WTC11 (cell line): Measurements from ENCODE around the gene GCNT4. TPM values are rescaled to one million over a fixed set of nuclear protein-coding genes. Genes with fewer than 3 reads are reported as not detected.

Experiments used
- ATAC-seq: fragments of 200-7000 bp; cut with Tn5 transposase; 2 replicates; pipeline ENCODE4 v1.10.0; 2021; ENCODE audit warnings: mild to moderate bottlenecking, moderate library complexity
- CTCF ChIA-PET: fragments of 300-600 bp; sonication (Branson Sonifier 250); formaldehyde crosslinking; loops from one replicate; lab custom pipeline; 2021; ENCODE audit warnings: antibody characterized with exemption; lab: Charles Lee
- POLR2A ChIA-PET: fragments of 350-600 bp; sonication (Branson Sonifier 250); formaldehyde crosslinking; loops from one replicate; lab custom pipeline; 2021; ENCODE audit warnings: antibody characterized with exemption; lab: Charles Lee
- DNase-seq: peaks from one replicate; pipeline ENCODE4 v3.0.0; 2021; ENCODE audit warnings: low spot score
- H3K27ac Mint-ChIP-seq: 2 replicates; pipeline ENCODE4 v1.8.0; 2021; ENCODE audit warnings: mixed read lengths
- H3K27me3 Mint-ChIP-seq: 2 replicates; pipeline ENCODE4 v1.8.0; 2021; ENCODE audit warnings: low read depth, mild to moderate bottlenecking, moderate library complexity, mixed read lengths
- H3K36me3 Mint-ChIP-seq: 2 replicates; pipeline ENCODE4 v1.8.0; 2021; ENCODE audit warnings: mixed read lengths
- H3K4me1 Mint-ChIP-seq: 2 replicates; pipeline ENCODE4 v1.8.0; 2022; ENCODE audit warnings: mixed read lengths
- H3K4me3 Mint-ChIP-seq: 2 replicates; pipeline ENCODE4 v1.8.0; 2021; ENCODE audit warnings: mild to moderate bottlenecking, moderate library complexity, mixed read lengths
- H3K9me3 Mint-ChIP-seq: 2 replicates; pipeline ENCODE4 v1.8.0; 2021; ENCODE audit warnings: mixed read lengths
- FOXP4 ChIP-seq: sonication (generic); formaldehyde crosslinking; IDR thresholded peaks from 2 replicates; pipeline ENCODE4 v1.8.0; 2022; ENCODE audit warnings: mild to moderate bottlenecking, missing genetic modification reagents
- GABPB1 ChIP-seq: sonication (generic); formaldehyde crosslinking; IDR thresholded peaks from 2 replicates; pipeline ENCODE4 v1.8.1; 2023; ENCODE audit warnings: mild to moderate bottlenecking, missing genetic modification reagents
- MAX ChIP-seq: sonication (generic); formaldehyde crosslinking; IDR thresholded peaks from 2 replicates; pipeline ENCODE4 v1.8.0; 2022; ENCODE audit warnings: mild to moderate bottlenecking, missing genetic modification reagents
- NFATC4 ChIP-seq: fragments of 250-450 bp; sonication (Bioruptor Pico); IDR thresholded peaks from 2 replicates; pipeline ENCODE4 v1.9.0; 2021; ENCODE audit warnings: mild to moderate bottlenecking
- OVOL2 ChIP-seq: fragments of 250-450 bp; sonication (Bioruptor Pico); IDR thresholded peaks from 2 replicates; pipeline ENCODE4 v1.9.0; 2021; ENCODE audit warnings: mild to moderate bottlenecking, borderline replicate concordance
- PRRX2 ChIP-seq: fragments of 250-450 bp; sonication (Bioruptor Pico); IDR thresholded peaks from 2 replicates; pipeline ENCODE4 v1.8.0; 2021; ENCODE audit warnings: mild to moderate bottlenecking
- TCF7 ChIP-seq: sonication (generic); formaldehyde crosslinking; IDR thresholded peaks from 2 replicates; pipeline ENCODE4 v1.8.0; 2022; ENCODE audit warnings: mild to moderate bottlenecking, low read depth, missing genetic modification reagents, moderate library complexity
- ZBTB21 ChIP-seq: sonication (generic); formaldehyde crosslinking; IDR thresholded peaks from 2 replicates; pipeline ENCODE4 v1.8.1; 2023; ENCODE audit warnings: mild to moderate bottlenecking, missing genetic modification reagents, borderline replicate concordance
- ZNF263 ChIP-seq: sonication (generic); formaldehyde crosslinking; IDR thresholded peaks from 2 replicates; pipeline ENCODE4 v1.8.1; 2022; ENCODE audit warnings: low read depth, mild to moderate bottlenecking, moderate library complexity, missing genetic modification reagents
- ZNF671 ChIP-seq: fragments of 250-450 bp; sonication (Bioruptor Pico); IDR thresholded peaks from 2 replicates; pipeline ENCODE4 v1.8.0; 2021; ENCODE audit warnings: mild to moderate bottlenecking
- ZSCAN18 ChIP-seq: fragments of 250-450 bp; sonication (Bioruptor Pico); IDR thresholded peaks from 2 replicates; pipeline ENCODE4 v2.1.2; 2022; ENCODE audit warnings: mild to moderate bottlenecking, moderate library complexity
- total RNA-seq: library from RNA; stranded (reverse); gene quantifications from 3 replicates; pipeline ENCODE4 v1.2.3, GENCODE V29; 2021
- TF ChIP-seq, protein P1 (sequence below): sonication (generic); formaldehyde crosslinking; IDR thresholded peaks from 2 replicates; pipeline ENCODE4 v1.8.1; 2023; ENCODE audit warnings: mild to moderate bottlenecking, missing genetic modification reagents
- TF ChIP-seq, protein P2 (sequence below): fragments of 250-450 bp; sonication (Bioruptor Pico); conservative IDR thresholded peaks from 2 replicates; pipeline ENCODE4 v1.9.0; 2021; ENCODE audit warnings: mild to moderate bottlenecking
- TF ChIP-seq, protein P3 (sequence below): sonication (generic); formaldehyde crosslinking; IDR thresholded peaks from 2 replicates; pipeline ENCODE4 v1.8.1; 2022; ENCODE audit warnings: mild to moderate bottlenecking, moderate library complexity, missing genetic modification reagents
- TF ChIP-seq, protein P4 (sequence below): sonication (generic); formaldehyde crosslinking; IDR thresholded peaks from 2 replicates; pipeline ENCODE4 v1.8.1; 2022; ENCODE audit warnings: low read depth, mild to moderate bottlenecking, moderate library complexity, missing genetic modification reagents, borderline replicate concordance
- TF ChIP-seq, protein P5 (sequence below): sonication (generic); formaldehyde crosslinking; conservative IDR thresholded peaks from 2 replicates; pipeline ENCODE4 v1.8.1; 2023; ENCODE audit warnings: mild to moderate bottlenecking, low read depth, missing genetic modification reagents, moderate library complexity
- TF ChIP-seq, protein P6 (sequence below): sonication (generic); formaldehyde crosslinking; IDR thresholded peaks from 2 replicates; pipeline ENCODE4 v1.8.1; 2022; ENCODE audit warnings: low read depth, missing genetic modification reagents, borderline replicate concordance

Gene GCNT4
- total RNA-seq, 1 experiment from 2014 or later, result 1.8 TPM

GRCh38 chr5:75028090-75028489 is 24.3 kb downstream of the GCNT4 start (continued):
- TF ChIP-seq, protein P1, sequence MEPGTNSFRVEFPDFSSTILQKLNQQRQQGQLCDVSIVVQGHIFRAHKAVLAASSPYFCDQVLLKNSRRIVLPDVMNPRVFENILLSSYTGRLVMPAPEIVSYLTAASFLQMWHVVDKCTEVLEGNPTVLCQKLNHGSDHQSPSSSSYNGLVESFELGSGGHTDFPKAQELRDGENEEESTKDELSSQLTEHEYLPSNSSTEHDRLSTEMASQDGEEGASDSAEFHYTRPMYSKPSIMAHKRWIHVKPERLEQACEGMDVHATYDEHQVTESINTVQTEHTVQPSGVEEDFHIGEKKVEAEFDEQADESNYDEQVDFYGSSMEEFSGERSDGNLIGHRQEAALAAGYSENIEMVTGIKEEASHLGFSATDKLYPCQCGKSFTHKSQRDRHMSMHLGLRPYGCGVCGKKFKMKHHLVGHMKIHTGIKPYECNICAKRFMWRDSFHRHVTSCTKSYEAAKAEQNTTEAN (CRISPR knock-in tag), result no peak
- no peak for TF ChIP-seq PRRX2 (CRISPR knock-in tag)
- no peak for TF ChIP-seq ZBTB21

- TF ChIP-seq, protein P2, sequence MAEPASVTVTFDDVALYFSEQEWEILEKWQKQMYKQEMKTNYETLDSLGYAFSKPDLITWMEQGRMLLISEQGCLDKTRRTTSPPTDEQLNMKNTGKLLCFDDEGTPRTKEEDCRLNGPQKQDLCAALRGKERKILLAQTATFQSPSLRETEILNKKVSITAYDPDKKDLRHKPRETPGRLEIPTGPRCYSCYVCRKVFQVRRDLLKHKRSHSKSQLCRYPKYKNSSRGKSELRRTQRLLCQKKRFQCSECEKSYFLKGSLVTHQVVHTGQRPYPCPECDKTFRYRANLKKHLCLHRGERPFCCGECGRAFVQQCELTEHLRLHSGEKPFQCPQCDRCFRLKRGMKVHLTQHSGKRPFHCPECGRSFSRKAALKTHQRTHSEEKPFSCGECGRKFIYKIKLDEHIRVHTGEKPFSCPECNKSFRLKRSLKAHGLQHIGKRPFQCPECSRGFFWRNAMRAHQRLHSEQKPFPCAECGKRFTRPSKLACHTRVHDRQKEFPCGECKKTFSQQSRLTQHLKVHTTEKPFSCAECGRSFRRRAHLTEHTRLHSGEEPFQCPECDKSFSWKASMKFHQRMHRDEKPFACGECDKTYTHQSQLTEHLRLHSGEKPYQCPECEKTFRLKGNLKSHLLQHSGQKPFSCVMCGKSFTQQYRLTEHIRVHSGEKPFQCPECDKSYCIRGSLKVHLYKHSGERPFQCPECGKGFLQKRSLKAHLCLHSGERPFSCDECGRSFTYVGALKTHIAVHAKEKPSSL (CRISPR knock-in tag), result no peak
- no peak for TF ChIP-seq MAX (CRISPR knock-in tag)
- TF ChIP-seq ZSCAN18, result no peak
- TF ChIP-seq ZNF671, result no peak
- TF ChIP-seq, protein P3, sequence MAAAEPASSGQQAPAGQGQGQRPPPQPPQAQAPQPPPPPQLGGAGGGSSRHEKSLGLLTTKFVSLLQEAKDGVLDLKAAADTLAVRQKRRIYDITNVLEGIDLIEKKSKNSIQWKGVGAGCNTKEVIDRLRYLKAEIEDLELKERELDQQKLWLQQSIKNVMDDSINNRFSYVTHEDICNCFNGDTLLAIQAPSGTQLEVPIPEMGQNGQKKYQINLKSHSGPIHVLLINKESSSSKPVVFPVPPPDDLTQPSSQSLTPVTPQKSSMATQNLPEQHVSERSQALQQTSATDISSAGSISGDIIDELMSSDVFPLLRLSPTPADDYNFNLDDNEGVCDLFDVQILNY (CRISPR knock-in tag), result no peak
- TF ChIP-seq, protein P4, sequence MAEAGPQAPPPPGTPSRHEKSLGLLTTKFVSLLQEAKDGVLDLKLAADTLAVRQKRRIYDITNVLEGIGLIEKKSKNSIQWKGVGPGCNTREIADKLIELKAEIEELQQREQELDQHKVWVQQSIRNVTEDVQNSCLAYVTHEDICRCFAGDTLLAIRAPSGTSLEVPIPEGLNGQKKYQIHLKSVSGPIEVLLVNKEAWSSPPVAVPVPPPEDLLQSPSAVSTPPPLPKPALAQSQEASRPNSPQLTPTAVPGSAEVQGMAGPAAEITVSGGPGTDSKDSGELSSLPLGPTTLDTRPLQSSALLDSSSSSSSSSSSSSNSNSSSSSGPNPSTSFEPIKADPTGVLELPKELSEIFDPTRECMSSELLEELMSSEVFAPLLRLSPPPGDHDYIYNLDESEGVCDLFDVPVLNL (CRISPR knock-in tag), result no peak
- TF ChIP-seq FOXP4 (CRISPR knock-in tag), result no peak
- no peak for TF ChIP-seq TCF7 (CRISPR knock-in tag)
- no peak for TF ChIP-seq GABPB1 (CRISPR knock-in tag)
- no peak for TF ChIP-seq ZNF263
- TF ChIP-seq, protein P5, sequence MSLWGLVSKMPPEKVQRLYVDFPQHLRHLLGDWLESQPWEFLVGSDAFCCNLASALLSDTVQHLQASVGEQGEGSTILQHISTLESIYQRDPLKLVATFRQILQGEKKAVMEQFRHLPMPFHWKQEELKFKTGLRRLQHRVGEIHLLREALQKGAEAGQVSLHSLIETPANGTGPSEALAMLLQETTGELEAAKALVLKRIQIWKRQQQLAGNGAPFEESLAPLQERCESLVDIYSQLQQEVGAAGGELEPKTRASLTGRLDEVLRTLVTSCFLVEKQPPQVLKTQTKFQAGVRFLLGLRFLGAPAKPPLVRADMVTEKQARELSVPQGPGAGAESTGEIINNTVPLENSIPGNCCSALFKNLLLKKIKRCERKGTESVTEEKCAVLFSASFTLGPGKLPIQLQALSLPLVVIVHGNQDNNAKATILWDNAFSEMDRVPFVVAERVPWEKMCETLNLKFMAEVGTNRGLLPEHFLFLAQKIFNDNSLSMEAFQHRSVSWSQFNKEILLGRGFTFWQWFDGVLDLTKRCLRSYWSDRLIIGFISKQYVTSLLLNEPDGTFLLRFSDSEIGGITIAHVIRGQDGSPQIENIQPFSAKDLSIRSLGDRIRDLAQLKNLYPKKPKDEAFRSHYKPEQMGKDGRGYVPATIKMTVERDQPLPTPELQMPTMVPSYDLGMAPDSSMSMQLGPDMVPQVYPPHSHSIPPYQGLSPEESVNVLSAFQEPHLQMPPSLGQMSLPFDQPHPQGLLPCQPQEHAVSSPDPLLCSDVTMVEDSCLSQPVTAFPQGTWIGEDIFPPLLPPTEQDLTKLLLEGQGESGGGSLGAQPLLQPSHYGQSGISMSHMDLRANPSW (CRISPR knock-in tag), result no peak
- no peak for TF ChIP-seq NFATC4 (CRISPR knock-in tag)
- TF ChIP-seq OVOL2 (CRISPR knock-in tag), result no peak
- TF ChIP-seq, protein P6, sequence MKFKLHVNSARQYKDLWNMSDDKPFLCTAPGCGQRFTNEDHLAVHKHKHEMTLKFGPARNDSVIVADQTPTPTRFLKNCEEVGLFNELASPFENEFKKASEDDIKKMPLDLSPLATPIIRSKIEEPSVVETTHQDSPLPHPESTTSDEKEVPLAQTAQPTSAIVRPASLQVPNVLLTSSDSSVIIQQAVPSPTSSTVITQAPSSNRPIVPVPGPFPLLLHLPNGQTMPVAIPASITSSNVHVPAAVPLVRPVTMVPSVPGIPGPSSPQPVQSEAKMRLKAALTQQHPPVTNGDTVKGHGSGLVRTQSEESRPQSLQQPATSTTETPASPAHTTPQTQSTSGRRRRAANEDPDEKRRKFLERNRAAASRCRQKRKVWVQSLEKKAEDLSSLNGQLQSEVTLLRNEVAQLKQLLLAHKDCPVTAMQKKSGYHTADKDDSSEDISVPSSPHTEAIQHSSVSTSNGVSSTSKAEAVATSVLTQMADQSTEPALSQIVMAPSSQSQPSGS (CRISPR knock-in tag), result no peak
Measured at GRCh38 chr5:75023368-75024159, 28.8 kb downstream of the GCNT4 start.

More at GRCh38 chr5:75023368-75024159, 28.8 kb downstream of the GCNT4 start:
- no peaks in the 10 kb centered on the region for H3K27me3 Mint-ChIP-seq
- POLR2A ChIA-PET, result no interaction called here
- CTCF ChIA-PET, result interaction anchor here (0.8 to 0.9 kb wide), 2 partner anchors 26 to 27 kb away, joined by 3 read pairs; no protein-coding TSS in a partner anchor
- no peak for ATAC-seq
- no peaks in the 10 kb centered on the region for H3K36me3 Mint-ChIP-seq
- no peak for DNase-seq
- H3K4me3 Mint-ChIP-seq, result no peak overlapping the region
- H3K27ac Mint-ChIP-seq, result no peak overlapping the region
- H3K9me3 Mint-ChIP-seq, result no peaks in the 10 kb centered on the region
- peaks cover 9% of the 10 kb centered on the region for H3K4me1 Mint-ChIP-seq
